GM23338 (cell line): ENCODE results near the gene C1QBP. TPM values are rescaled to one million over a fixed set of nuclear protein-coding genes. Genes with fewer than 3 reads are reported as not detected.

Experiments used
- polyA plus RNA-seq: library from polyadenylated mRNA; unstranded; fragments of >200 nt; fragmentation: Nextera tagmentation; extraction: Ambion mirVana; gene quantifications from 2 replicates; pipeline ENCODE4 v1.2.1, GENCODE V29; 2016
- total RNA-seq: library from RNA; depleted of rRNA; stranded (reverse); fragments of >200 nt; shearing (Covaris generic); gene quantifications from 2 replicates; pipeline ENCODE4 v1.2.3, GENCODE V29; 2014; rRNA removed

C1QBP gene
- total and polyA plus RNA-seq, 2 experiments from 2014 or later, result 478 to 704 TPM

Other genes starting within 250 kb of the C1QBP start
- gene ZNF594, start 247.3 kb downstream of the C1QBP start, total RNA-seq, result 15.6 and 16.2 TPM in 2 replicates
- gene ZNF594, start 247.3 kb downstream of the C1QBP start, polyA plus RNA-seq, result 5.3 and 7.0 TPM in 2 replicates
- not detected in 2 replicates for gene SCIMP, start 204.3 kb downstream of the C1QBP start, total RNA-seq
- 0.24 and 0.36 TPM in 2 replicates for gene SCIMP, start 204.3 kb downstream of the C1QBP start, polyA plus RNA-seq
- gene RABEP1, start 156.9 kb downstream of the C1QBP start, total RNA-seq, result 31.3 and 37.0 TPM in 2 replicates
- 70.3 and 88.1 TPM in 2 replicates for gene RABEP1, start 156.9 kb downstream of the C1QBP start, polyA plus RNA-seq
- 140 and 172 TPM in 2 replicates for gene NUP88, start 19.5 kb downstream of the C1QBP start, total RNA-seq
- 103 and 110 TPM in 2 replicates for gene NUP88, start 19.5 kb downstream of the C1QBP start, polyA plus RNA-seq
- 69.7 and 88.5 TPM in 2 replicates for gene RPAIN, start 19.0 kb downstream of the C1QBP start, total RNA-seq
- gene RPAIN, start 19.0 kb downstream of the C1QBP start, polyA plus RNA-seq, result 109 and 115 TPM in 2 replicates
- gene DHX33, start 29.8 kb upstream of the C1QBP start, total RNA-seq, result 53.6 and 57.1 TPM in 2 replicates
- 20.3 and 21.1 TPM in 2 replicates for gene DHX33, start 29.8 kb upstream of the C1QBP start, polyA plus RNA-seq
- gene DERL2, start 47.0 kb upstream of the C1QBP start, total RNA-seq, result 52.2 and 65.0 TPM in 2 replicates
- gene DERL2, start 47.0 kb upstream of the C1QBP start, polyA plus RNA-seq, result 91.0 and 113 TPM in 2 replicates
- gene MIS12, start 47.4 kb upstream of the C1QBP start, total RNA-seq, result 22.8 and 25.7 TPM in 2 replicates
- gene MIS12, start 47.4 kb upstream of the C1QBP start, polyA plus RNA-seq, result 9.9 and 14.0 TPM in 2 replicates
- gene NLRP1, start 145.4 kb upstream of the C1QBP start, total RNA-seq, result 10.3 and 16.2 TPM in 2 replicates
- gene NLRP1, start 145.4 kb upstream of the C1QBP start, polyA plus RNA-seq, result 7.6 and 8.9 TPM in 2 replicates